HL-60 (cell line): ENCODE results near the gene PAGE4.

Source experiments
- CTCF ChIP-seq: IDR thresholded peaks from one replicate; pipeline ENCODE4 v1.5.1; 2011; ENCODE audit warnings: low read length, control low read depth, inconsistent platforms; ENCODE audit not compliant: insufficient read depth
- POLR2AphosphoS5 ChIP-seq: IDR thresholded peaks from 2 replicates; pipeline ENCODE4 v1.6.1; 2012; ENCODE audit warnings: low read depth

DNA sequence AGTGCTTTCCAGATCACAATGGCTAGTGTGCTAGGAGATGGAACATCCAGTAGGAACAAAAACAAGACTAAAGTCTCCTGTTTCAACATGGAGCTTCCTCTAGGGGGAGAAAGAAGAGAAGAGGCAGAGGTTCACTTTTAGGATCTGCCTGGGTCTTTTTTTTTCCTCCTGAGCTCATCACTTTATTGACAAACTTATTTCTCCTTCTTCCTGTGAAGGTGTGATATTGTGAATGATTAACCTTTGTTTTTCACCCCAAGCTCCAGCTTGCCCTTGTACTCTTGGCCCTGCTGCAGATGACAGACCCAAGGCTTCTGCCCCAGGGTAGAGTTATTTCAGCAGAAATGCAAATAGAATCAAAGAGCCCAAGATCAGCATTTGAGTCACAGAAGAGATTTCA is 13.5 kb downstream of the PAGE4 start:
- TF ChIP-seq CTCF (no peak), POLR2AphosphoS5 (no peak)
